K562 (cell line): ENCODE measurements around the gene GPR153. TPM values are rescaled to one million over a fixed set of nuclear protein-coding genes. Genes with fewer than 3 reads are reported as not detected.

Source experiments
- ATAC-seq: fragments of 200-7000 bp; cut with Tn5 transposase; 3 replicates; pipeline ENCODE4 v1.9.1; 2020; ENCODE audit warnings: moderate library complexity
- BruUV-seq: library from RNA; stranded (reverse); fragments of 400-500 nt; replicated peaks from 2 replicates; lab custom pipeline; 2021; lab: Mats Ljungman, UMichigan
- CTCF ChIA-PET: fragments of 300-600 bp; formaldehyde crosslinking; extraction: SDS; loops from one replicate; lab custom pipeline; 2021; ENCODE audit warnings: low intra/inter-chr PET ratio; lab: Yijun Ruan, JAX
- POLR2A ChIA-PET: fragments of 300-600, 350-650 bp; sonication (Branson Sonifier 250); formaldehyde crosslinking; extraction: SDS; loops from one replicate; lab custom pipeline; 2021; ENCODE audit warnings: antibody characterized with exemption, inconsistent platforms; lab: Yijun Ruan, JAX
- DNase-seq, 4 experiments: peaks; one replicate each; pipeline versions ENCODE4 v3.0.0 to v3.0.0-alpha.2; 2011 to 2018; ENCODE audit warnings: low spot score in 3 of 4, mixed read lengths in 3 of 4; ENCODE audit errors: extremely low read depth in 1 of 4
- FAIRE-seq: peaks from 2 replicates; lab custom pipeline; 2011; peaks lifted over from hg19 to GRCh38; lab: Jason Lieb, UNC
- H2AFZ ChIP-seq: 2 replicates; pipeline ENCODE4 v1.6.0; 2011; ENCODE audit warnings: low read depth, low read length, control low read depth, inconsistent platforms
- H3K27ac ChIP-seq: fragments of 200-600 bp; 3 replicates; pipeline ENCODE4 v1.8.0; 2011; ENCODE audit warnings: low read depth, mild to moderate bottlenecking, control low read depth, inconsistent platforms, low read length, moderate library complexity, mixed read lengths; ENCODE audit errors: extremely low read depth
- H3K27me3 ChIP-seq, 2 experiments: fragments of 300-600 bp in 1 of 2; 2 replicates in 1 of 2; 3 replicates in 1 of 2; pipeline versions ENCODE4 v1.6.0 to v1.8.0; 2011; ENCODE audit warnings: inconsistent platforms in 2 of 2, low read length in 2 of 2, mild to moderate bottlenecking in 1 of 2, mixed read lengths in 1 of 2, moderate library complexity in 1 of 2; ENCODE audit not compliant: control insufficient read depth in 2 of 2, insufficient read depth in 2 of 2
- H3K36me3 ChIP-seq: fragments of 300-600 bp; 3 replicates; pipeline ENCODE4 v1.8.0; 2011; ENCODE audit warnings: mild to moderate bottlenecking, low read length, inconsistent platforms; ENCODE audit not compliant: control insufficient read depth, insufficient read depth
- H3K4me1 ChIP-seq, 2 experiments: fragments of 200-600 bp in 1 of 2; replicated peaks in 1 of 2; 2 replicates in 1 of 2; 3 replicates in 1 of 2; pipeline versions ENCODE4 v1.5.1 to v1.8.0; 2011; ENCODE audit warnings: inconsistent platforms in 2 of 2, low read length in 2 of 2, mild to moderate bottlenecking in 1 of 2, mixed read lengths in 1 of 2, moderate library complexity in 1 of 2; ENCODE audit not compliant: control insufficient read depth in 2 of 2, insufficient read depth in 2 of 2
- H3K4me2 ChIP-seq: 2 replicates; pipeline ENCODE4 v1.6.1; 2011; ENCODE audit warnings: low read length, control low read depth, inconsistent platforms, mixed read lengths; ENCODE audit not compliant: insufficient read depth
- H3K4me3 ChIP-seq: fragments of 200-600 bp; sonication (generic), shearing (Covaris generic); 2 replicates; pipeline ENCODE4 v1.5.1; 2016; ENCODE audit warnings: control low read depth, inconsistent platforms
- H3K79me2 ChIP-seq: fragments of 200-600 bp; 3 replicates; pipeline ENCODE4 v1.8.0; 2011; ENCODE audit warnings: low read length, inconsistent platforms; ENCODE audit not compliant: control insufficient read depth, insufficient read depth
- H3K9ac ChIP-seq, 2 experiments: 2 replicates each; pipeline versions ENCODE4 v1.6.0 to v1.6.1; 2011; ENCODE audit warnings: low read depth in 2 of 2, low read length in 2 of 2, control low read depth in 1 of 2, inconsistent platforms in 1 of 2, mild to moderate bottlenecking in 1 of 2, mixed read lengths in 1 of 2; ENCODE audit not compliant: insufficient read depth in 1 of 2
- H3K9me1 ChIP-seq: one replicate; pipeline ENCODE4 v1.6.0; 2011; ENCODE audit warnings: inconsistent platforms, mild to moderate bottlenecking, low read length, moderate library complexity; ENCODE audit not compliant: control insufficient read depth, insufficient read depth
- H3K9me3 ChIP-seq: replicated peaks from 2 replicates; pipeline ENCODE4 v1.5.1; 2011; ENCODE audit warnings: low read depth, low read length, inconsistent platforms; ENCODE audit not compliant: control insufficient read depth, insufficient read depth
- H4K20me1 ChIP-seq: replicated peaks from 2 replicates; pipeline ENCODE4 v1.6.1; 2011; ENCODE audit warnings: low read length, inconsistent platforms, mixed read lengths; ENCODE audit not compliant: control insufficient read depth, insufficient read depth
- CHD2 ChIP-seq: IDR thresholded peaks from 2 replicates; pipeline ENCODE4 v1.6.1; 2011; ENCODE audit warnings: low read depth, low read length
- COPS2 ChIP-seq: fragments of 450-650 bp; conservative IDR thresholded peaks from 2 replicates; pipeline ENCODE4 v1.6.1; 2016; ENCODE audit warnings: mild to moderate bottlenecking, moderate library complexity
- CSDE1 ChIP-seq, 2 experiments: fragments of 450-650 bp; IDR thresholded peaks; 2 replicates each; pipeline ENCODE4 v1.6.1; 2016; ENCODE audit warnings: mild to moderate bottlenecking in 1 of 2
- ELF4 ChIP-seq: fragments of 450-650 bp; formaldehyde crosslinking; IDR thresholded peaks from 2 replicates; pipeline ENCODE4 v1.4.0; 2022; ENCODE audit warnings: missing genetic modification characterization
- MYC ChIP-seq, 2 experiments: fragments of 250-450 bp in 1 of 2; sonication (Bioruptor Pico) in 1 of 2; IDR thresholded peaks; 2 replicates each; pipeline versions ENCODE4 v1.5.1 to v1.6.1; 2012 to 2021; ENCODE audit warnings: low read depth in 2 of 2, borderline replicate concordance in 1 of 2, improper control_type of control experiment in 1 of 2, low read length in 1 of 2, mild to moderate bottlenecking in 1 of 2, moderate library complexity in 1 of 2
- USF1 ChIP-seq: sonication (generic); formaldehyde crosslinking; IDR thresholded peaks from 2 replicates; pipeline ENCODE4 v1.9.0; 2022; ENCODE audit warnings: mild to moderate bottlenecking, missing genetic modification reagents
- VEZF1 ChIP-seq: fragments of 200-800 bp; sonication (Bioruptor generic); IDR thresholded peaks from 2 replicates; pipeline ENCODE4 v1.6.1; 2017; ENCODE audit warnings: missing genetic modification characterization, missing compliant biosample characterization
- ZMIZ1 ChIP-seq, 2 experiments: fragments of 150-350 bp in 1 of 2; IDR thresholded peaks; 2 replicates each; pipeline ENCODE4 v1.6.1; 2012 to 2016; ENCODE audit warnings: low read depth in 2 of 2, low read length in 2 of 2, mild to moderate bottlenecking in 1 of 2, moderate library complexity in 1 of 2
- ZNF592 ChIP-seq: fragments of 450-650 bp; IDR thresholded peaks from 2 replicates; pipeline ENCODE4 v1.6.1; 2017; ENCODE audit warnings: antibody characterized with exemption, mild to moderate bottlenecking
- WGBS: fragments of 100-300 bp; shearing (Covaris generic); methylation state at CpG from one replicate; pipeline ENCODE4 v1.1.6; 2016; ENCODE audit warnings: low coverage, mixed read lengths; ENCODE audit not compliant: insufficient coverage; ENCODE audit errors: missing lambda C conversion rate; 5-methylcytosine and 5-hydroxymethylcytosine counted together
- in situ Hi-C: fragments of 300-500 bp; cut with MboI; formaldehyde crosslinking; loops from 4 replicates; pipeline ENCODE4 v1.15.0; 2018; ENCODE audit warnings: inconsistent platforms, mixed read lengths
- intact Hi-C: fragments of 100-400 bp; cut with micrococcal nuclease; formaldehyde crosslinking; loops from 2 replicates; pipeline ENCODE4 v1.14.2; 2022
- polyA plus RNA-seq, 8 experiments: library from polyadenylated mRNA; depleted of rRNA in 4 of 8; stranded (reverse) in 5 of 8; unstranded in 3 of 8; fragments of >200 nt; fragmentation: Nextera tagmentation in 2 of 8; fragmentation: Illumina TruSeq in 1 of 8; extraction: Ambion mirVana in 2 of 8; extraction: Trizol in 1 of 8; gene quantifications; 2 replicates each; pipeline versions ENCODE4 v1.2.1 to v1.2.3, GENCODE V29; 2011 to 2014; ENCODE audit warnings: inconsistent platforms in 1 of 8, missing spikeins in 1 of 8
- total RNA-seq, 7 experiments: library from RNA; depleted of rRNA in 6 of 7; stranded (reverse); fragments of >200 nt in 6 of 7; fragmentation: Illumina TruSeq in 2 of 7; extraction: Trizol in 2 of 7; gene quantifications; 2 replicates each; pipeline versions ENCODE4 v1.2.1 to v1.2.3, GENCODE V29; 2011 to 2021; ENCODE audit warnings: low replicate concordance in 1 of 7

GPR153 gene
- total and polyA plus RNA-seq, 9 of the 15 experiments (the other 6 are each of a cell fraction or from before 2014, with no cell fraction given), result 0.01 to 1.5 (median 0.51) TPM

GRCh38 chr1:6285336-6285735, 24.4 kb upstream of the GPR153 start:
- CTCF ChIA-PET, result no interaction called here
- intact Hi-C loops, result no loop called here

More at GRCh38 chr1:6285336-6285735, 24.4 kb upstream of the GPR153 start:
- no peak overlapping the region for H3K4me2 ChIP-seq
- POLR2A ChIA-PET, result interaction anchor here (1.1 kb wide), 1 partner anchor 9 kb away, joined by 4 read pairs; no protein-coding TSS in a partner anchor
- no peak for DNase-seq
- H3K9ac ChIP-seq, result peak overlapping the region in 1 of 2 experiments; percentile 55; a peak in 1 of 4 replicates
- H3K4me3 ChIP-seq, result no peak overlapping the region
- no peaks in the 10 kb centered on the region for H3K79me2 ChIP-seq
- H3K36me3 ChIP-seq, result no peaks in the 10 kb centered on the region
- in situ Hi-C loops, result no loop called here
- TF ChIP-seq VEZF1 (no peak), ELF4 (no peak), COPS2 (no peak), ZNF592 (no peak), ZMIZ1 (IDR thresholded peaks at IDR 0.05; ENCODE audit: low read depth in 2 of 2, low read length in 2 of 2) (no peak), CSDE1 (IDR thresholded peaks at IDR 0.05) (no peak), USF1 (CRISPR knock-in tag) (0 out of 2 replicates have a peak, but pooled peaks have one; percentile 6), MYC (IDR thresholded peaks at IDR 0.05; ENCODE audit: low read depth, low read length) (no peak), MYC (CRISPR knock-in tag; IDR thresholded peaks at IDR 0.05; ENCODE audit: borderline replicate concordance, low read depth) (no peak), CHD2 (no peak)
- TF ChIP-seq, all 486 proteins: peak for 1
- Histone ChIP-seq H2AFZ (no peak overlapping the region), H4K20me1 (peaks cover 11% of the 10 kb centered on the region), H3K27me3 (no peaks in the 10 kb centered on the region; a peak in 1 of 5 replicates), H3K27ac (no peak overlapping the region), H3K4me1 (peaks cover 0 to 25% of the 10 kb centered on the region in 2 experiments; a peak in 2 of 5 replicates), H3K9me3 (no peaks in the 10 kb centered on the region), H3K9me1 (no peaks in the 10 kb centered on the region)
- 47% methylated on average over 11 of the region's 11 CpGs for WGBS
- no peak for FAIRE-seq
- ATAC-seq, result no peak
- no TSS peak for BruUV-seq
